C4-2B (cell line): ENCODE measurements around the gene TLE7.

Source experiments
- H3K27ac ChIP-seq: fragments of 450-650 bp; 2 replicates; pipeline ENCODE4 v1.5.1; 2017
- CTCF ChIP-seq: fragments of 450-650 bp; conservative IDR thresholded peaks from 2 replicates; pipeline ENCODE4 v1.5.1; 2017; ENCODE audit warnings: mild to moderate bottlenecking
- ZFX ChIP-seq: fragments of 450-650 bp; IDR thresholded peaks from 2 replicates; pipeline ENCODE4 v1.6.1; 2017

Gene TLE7

GRCh38 chr16:71406724-71407123 lies 35.1 kb downstream of the TLE7 start:
- no peak overlapping the region for H3K27ac ChIP-seq
- TF ChIP-seq ZFX (no peak), CTCF (no peak)

GRCh38 chr16:71406316-71406715 lies 35.5 kb downstream of the TLE7 start:
- H3K27ac ChIP-seq = no peak overlapping the region
- TF ChIP-seq ZFX (no peak), CTCF (no peak)

- H3K27ac ChIP-seq = no peak overlapping the region
- TF ChIP-seq CTCF (no peak), ZFX (no peak)
Observed at GRCh38 chr16:71404364-71404763, 37.5 kb downstream of the TLE7 start.

- TF ChIP-seq CTCF = no peak
- TF ChIP-seq ZFX = no peak
- H3K27ac ChIP-seq = no peak overlapping the region
Observed at GRCh38 chr16:71402674-71403073, 39.2 kb downstream of the TLE7 start.

- no peak overlapping the region for H3K27ac ChIP-seq
- no peak for TF ChIP-seq ZFX
- no peak for TF ChIP-seq CTCF
Observed at GRCh38 chr16:71402007-71402406, 39.8 kb downstream of the TLE7 start.

- TF ChIP-seq ZFX (no peak), CTCF (no peak)
- no peak overlapping the region for H3K27ac ChIP-seq
Observed at GRCh38 chr16:71399801-71400563, 41.9 kb downstream of the TLE7 start.

GRCh38 chr16:71396594-71396993 lies 45.3 kb downstream of the TLE7 start:
- TF ChIP-seq CTCF (no peak), ZFX (no peak)
- no peak overlapping the region for H3K27ac ChIP-seq
